Vagina (tissue), 2 donors: ENCODE measurements around the gene FAM3A. TPM values are rescaled to one million over a fixed set of nuclear protein-coding genes. Genes with fewer than 3 reads are reported as not detected.

Experiments
- DNase-seq, 2 donors: peaks; one replicate each; pipeline ENCODE4 v3.0.0-alpha.2; 2017; ENCODE audit errors: extremely low spot score in 2 of 2
- H3K27ac ChIP-seq: fragments of 200-600 bp; sonication (generic); one replicate; pipeline ENCODE4 v1.5.1; 2019
- H3K27me3 ChIP-seq: fragments of 200-600 bp; sonication (generic); one replicate; pipeline ENCODE4 v1.5.1; 2019
- H3K36me3 ChIP-seq, 2 donors: fragments of 200-600 bp; sonication (generic); one replicate each; pipeline ENCODE4 v1.5.1; 2017 to 2019
- H3K4me1 ChIP-seq: fragments of 200-600 bp; sonication (generic); one replicate; pipeline ENCODE4 v1.5.1; 2019
- H3K4me3 ChIP-seq, 2 donors: fragments of 200-600 bp; sonication (generic); 1 replicate in 1 of 2; 2 replicates in 1 of 2; pipeline ENCODE4 v1.5.1; 2016 to 2019
- H3K9me3 ChIP-seq: fragments of 200-600 bp; sonication (generic); one replicate; pipeline ENCODE4 v1.5.1; 2019
- CTCF ChIP-seq, 3 experiments: fragments of 450-650 bp in 2 of 3; fragments of 200-600 bp in 1 of 3; sonication (generic) in 1 of 3; IDR thresholded peaks; one replicate each; pipeline ENCODE4 v1.5.1; 2017 to 2019; ENCODE audit warnings: antibody characterized with exemption in 3 of 3, mild to moderate bottlenecking in 2 of 3, moderate library complexity in 2 of 3
- POLR2A ChIP-seq, 2 donors: fragments of 450-650 bp; IDR thresholded peaks; one replicate each; pipeline ENCODE4 v1.6.1; 2017; ENCODE audit warnings: antibody characterized with exemption in 2 of 2, mild to moderate bottlenecking in 2 of 2, moderate library complexity in 2 of 2
- POLR2AphosphoS5 ChIP-seq, 2 donors: sonication (generic); formaldehyde crosslinking; IDR thresholded peaks; one replicate each; pipeline ENCODE4 v1.9.0; 2017; ENCODE audit warnings: antibody characterized with exemption in 2 of 2, mild to moderate bottlenecking in 2 of 2, low read depth in 1 of 2; ENCODE audit not compliant: insufficient read depth in 1 of 2
- intact Hi-C: fragments of 100-400 bp; cut with DNase I; formaldehyde crosslinking; loops from one replicate; pipeline ENCODE4 v1.15.1; 2023
- total RNA-seq: library from RNA; depleted of rRNA; stranded (reverse); fragments of >200 nt; gene quantifications from one replicate; pipeline ENCODE4 v1.2.3, GENCODE V29; 2016

Gene FAM3A
- total RNA-seq, 1 donor from 2014 or later = 59.9 TPM

GRCh38 chrX:154509455-154509854, 6.6 kb downstream of the FAM3A start:
- H3K27ac ChIP-seq = no peak overlapping the region
- H3K4me1 ChIP-seq = no peaks in the 10 kb centered on the region
- TF ChIP-seq CTCF (IDR thresholded peaks at IDR 0.05) (no peak), POLR2AphosphoS5 (IDR thresholded peaks at IDR 0.05; ENCODE audit: insufficient read depth in 1 of 2, low read depth in 1 of 2) (no peak)
- peaks cover 0 to 7% of the 10 kb centered on the region in 2 donors for H3K36me3 ChIP-seq
- no peaks in the 10 kb centered on the region for H3K9me3 ChIP-seq
- no peak for DNase-seq
- intact Hi-C loops = no loop called here
- H3K27me3 ChIP-seq = no peaks in the 10 kb centered on the region
- no peak overlapping the region for H3K4me3 ChIP-seq

- Histone ChIP-seq H3K4me1 (no peaks in the 10 kb centered on the region), H3K9me3 (no peaks in the 10 kb centered on the region), H3K36me3 (peaks cover 0 to 7% of the 10 kb centered on the region in 2 donors), H3K27me3 (no peaks in the 10 kb centered on the region), H3K27ac (no peak overlapping the region), H3K4me3 (no peak overlapping the region)
- intact Hi-C loops = no loop called here
- DNase-seq = no peak
- TF ChIP-seq POLR2AphosphoS5 (IDR thresholded peaks at IDR 0.05; ENCODE audit: insufficient read depth in 1 of 2, low read depth in 1 of 2) (no peak), CTCF (IDR thresholded peaks at IDR 0.05) (no peak), POLR2A (IDR thresholded peaks at IDR 0.05) (no peak)
Measured at GRCh38 chrX:154508384-154508745, 7.7 kb downstream of the FAM3A start.

GRCh38 chrX:154507673-154508383, 8.2 kb downstream of the FAM3A start:
- intact Hi-C loops = no loop called here
- H3K9me3 ChIP-seq = no peaks in the 10 kb centered on the region
- no peak overlapping the region for H3K4me3 ChIP-seq
- H3K4me1 ChIP-seq = no peaks in the 10 kb centered on the region
- TF ChIP-seq CTCF (IDR thresholded peaks at IDR 0.05) = no peak
- TF ChIP-seq POLR2AphosphoS5 (IDR thresholded peaks at IDR 0.05; ENCODE audit: insufficient read depth in 1 of 2, low read depth in 1 of 2) = no peak
- no peak for TF ChIP-seq POLR2A (IDR thresholded peaks at IDR 0.05)
- no peaks in the 10 kb centered on the region for H3K27me3 ChIP-seq
- no peak overlapping the region for H3K27ac ChIP-seq
- DNase-seq = no peak
- H3K36me3 ChIP-seq = peaks cover 0 to 7% of the 10 kb centered on the region in 2 donors

GRCh38 chrX:154506483-154507332, 9.3 kb downstream of the FAM3A start:
- peaks cover 0 to 7% of the 10 kb centered on the region in 2 donors for H3K36me3 ChIP-seq
- no peaks in the 10 kb centered on the region for H3K9me3 ChIP-seq
- TF ChIP-seq POLR2AphosphoS5 (IDR thresholded peaks at IDR 0.05; ENCODE audit: insufficient read depth in 1 of 2, low read depth in 1 of 2) (no peak), CTCF (IDR thresholded peaks at IDR 0.05) (no peak), POLR2A (IDR thresholded peaks at IDR 0.05) (no peak)
- H3K27me3 ChIP-seq = no peaks in the 10 kb centered on the region
- H3K4me3 ChIP-seq = no peak overlapping the region
- intact Hi-C loops = no loop called here
- no peak for DNase-seq
- no peaks in the 10 kb centered on the region for H3K4me1 ChIP-seq
- H3K27ac ChIP-seq = no peak overlapping the region

GRCh38 chrX:154505734-154506133, 10.3 kb downstream of the FAM3A start:
- Histone ChIP-seq H3K36me3 (peaks cover 0 to 7% of the 10 kb centered on the region in 2 donors), H3K4me3 (no peak overlapping the region), H3K27ac (no peak overlapping the region), H3K9me3 (no peaks in the 10 kb centered on the region), H3K27me3 (no peaks in the 10 kb centered on the region), H3K4me1 (no peaks in the 10 kb centered on the region)
- TF ChIP-seq CTCF (IDR thresholded peaks at IDR 0.05) = no peak
- TF ChIP-seq POLR2A (IDR thresholded peaks at IDR 0.05) = no peak
- TF ChIP-seq POLR2AphosphoS5 (IDR thresholded peaks at IDR 0.05; ENCODE audit: insufficient read depth in 1 of 2, low read depth in 1 of 2) = no peak
- intact Hi-C loops = no loop called here
- DNase-seq = no peak
